ENCODE measurements around the gene MAPK9. TPM values are rescaled to one million over a fixed set of nuclear protein-coding genes. Genes with fewer than 3 reads are reported as not detected.

MAPK9 gene
- total RNA-seq, 2 donors from 2014 or later: 46.4 to 50.2 TPM

DNA sequence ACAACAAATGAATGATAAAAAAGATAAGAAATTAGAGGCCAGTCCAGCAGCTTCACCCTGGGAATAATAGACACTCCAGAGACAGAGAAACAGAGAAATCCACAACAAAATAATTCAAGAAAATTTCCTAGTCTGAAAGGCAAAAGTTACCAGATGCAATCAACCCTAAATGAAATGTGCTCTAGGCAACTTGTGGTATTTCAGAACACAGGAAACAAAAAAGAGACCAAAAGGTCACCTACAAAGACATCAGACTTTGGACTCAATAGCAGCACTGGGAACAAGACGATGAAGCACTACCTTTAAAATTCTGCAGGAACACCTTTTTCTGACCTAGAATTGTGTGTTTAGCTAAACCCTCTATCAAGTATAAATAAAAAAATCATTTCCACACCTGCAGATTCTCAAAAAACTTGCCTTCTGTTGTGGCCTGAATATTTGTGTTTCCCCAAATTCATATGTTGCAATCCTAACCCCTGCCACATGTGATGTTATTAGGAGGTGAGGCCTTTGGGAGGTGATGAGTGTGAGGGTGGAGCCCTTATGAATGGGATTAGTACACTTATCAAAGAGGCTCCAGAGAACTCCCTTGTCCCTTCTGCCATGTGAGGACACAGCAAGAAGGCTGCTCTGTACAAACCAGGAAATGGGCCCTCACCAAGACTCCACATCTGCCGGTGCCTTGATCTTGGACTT, 5.9 kb upstream of the MAPK9 start:
- TF ChIP-seq, protein P1, sequence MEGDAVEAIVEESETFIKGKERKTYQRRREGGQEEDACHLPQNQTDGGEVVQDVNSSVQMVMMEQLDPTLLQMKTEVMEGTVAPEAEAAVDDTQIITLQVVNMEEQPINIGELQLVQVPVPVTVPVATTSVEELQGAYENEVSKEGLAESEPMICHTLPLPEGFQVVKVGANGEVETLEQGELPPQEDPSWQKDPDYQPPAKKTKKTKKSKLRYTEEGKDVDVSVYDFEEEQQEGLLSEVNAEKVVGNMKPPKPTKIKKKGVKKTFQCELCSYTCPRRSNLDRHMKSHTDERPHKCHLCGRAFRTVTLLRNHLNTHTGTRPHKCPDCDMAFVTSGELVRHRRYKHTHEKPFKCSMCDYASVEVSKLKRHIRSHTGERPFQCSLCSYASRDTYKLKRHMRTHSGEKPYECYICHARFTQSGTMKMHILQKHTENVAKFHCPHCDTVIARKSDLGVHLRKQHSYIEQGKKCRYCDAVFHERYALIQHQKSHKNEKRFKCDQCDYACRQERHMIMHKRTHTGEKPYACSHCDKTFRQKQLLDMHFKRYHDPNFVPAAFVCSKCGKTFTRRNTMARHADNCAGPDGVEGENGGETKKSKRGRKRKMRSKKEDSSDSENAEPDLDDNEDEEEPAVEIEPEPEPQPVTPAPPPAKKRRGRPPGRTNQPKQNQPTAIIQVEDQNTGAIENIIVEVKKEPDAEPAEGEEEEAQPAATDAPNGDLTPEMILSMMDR (IDR thresholded peaks at IDR 0.05): no peak
- no peaks in the 10 kb centered on the region for H3K27me3 ChIP-seq
- H3K9ac ChIP-seq (ENCODE audit: low read depth in 2 of 2, low read length in 2 of 2): no peak overlapping the region
- no peak overlapping the region for H3K4me3 ChIP-seq
- no peaks in the 10 kb centered on the region for H3K9me3 ChIP-seq
- H3K27ac ChIP-seq: no peak overlapping the region
- intact Hi-C loops (cut with DNase I): no loop called here
- no peaks in the 10 kb centered on the region for H3K36me3 ChIP-seq
- DNase-seq: no peak
- peaks cover 4% of the 10 kb centered on the region for H3K4me1 ChIP-seq

DNA sequence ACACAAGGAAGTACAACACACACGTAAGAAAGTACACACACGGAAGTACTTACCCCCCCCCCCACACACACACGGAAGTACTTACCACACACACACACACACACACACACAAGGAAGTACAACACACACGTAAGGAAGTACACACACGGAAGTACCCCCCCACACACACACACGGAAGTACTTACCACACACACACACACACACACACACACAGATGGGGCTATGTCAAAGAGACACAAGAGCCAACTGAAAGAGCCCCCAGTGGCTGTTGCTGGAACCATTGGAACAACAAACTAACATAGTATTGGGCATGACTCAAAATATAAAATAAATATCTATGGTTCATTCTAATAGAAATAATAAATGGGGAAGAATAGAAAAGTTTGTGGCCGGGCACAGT, 4.9 kb upstream of the MAPK9 start:
- Histone ChIP-seq H3K27ac (no peak overlapping the region), H3K9me3 (no peaks in the 10 kb centered on the region), H3K9ac (ENCODE audit: low read depth in 2 of 2, low read length in 2 of 2) (no peak overlapping the region), H3K4me1 (peaks cover 4% of the 10 kb centered on the region), H3K4me3 (no peak overlapping the region), H3K36me3 (no peaks in the 10 kb centered on the region), H3K27me3 (no peaks in the 10 kb centered on the region)
- no peak for DNase-seq
- TF ChIP-seq, protein P1 (IDR thresholded peaks at IDR 0.05): no peak
- intact Hi-C loops (cut with DNase I): no loop called here

DNA sequence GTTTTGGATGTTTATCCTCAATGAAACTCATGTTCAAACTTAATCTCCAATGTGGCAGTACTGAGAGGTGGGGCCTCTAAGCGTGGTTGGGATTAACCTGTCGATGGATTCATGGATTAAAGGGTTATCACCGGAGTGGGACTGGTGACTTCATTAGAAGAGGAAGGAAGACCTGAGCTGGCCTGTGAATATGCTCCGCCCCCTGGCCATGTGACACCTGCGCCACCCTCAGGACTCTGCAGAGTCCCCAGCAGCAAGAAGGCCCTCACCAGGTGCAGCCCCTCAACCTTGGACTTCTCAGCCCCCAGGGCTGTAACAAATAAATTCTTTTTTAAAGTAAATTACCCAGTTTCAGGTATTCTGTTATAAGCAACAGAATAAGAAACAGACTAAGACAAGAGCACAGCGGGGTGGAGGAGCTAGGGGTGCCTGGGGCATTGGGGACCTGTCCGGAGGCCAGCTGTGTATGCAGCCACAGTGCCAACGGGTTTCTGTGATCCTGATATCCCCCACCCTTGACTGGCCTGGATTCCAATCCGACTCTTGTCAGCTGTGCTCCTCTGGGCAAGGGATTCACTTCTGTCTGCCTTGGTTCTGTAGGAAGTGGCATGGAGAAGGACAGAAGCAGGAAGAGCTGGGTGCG, 3.2 kb upstream of the MAPK9 start:
- intact Hi-C loops (cut with DNase I): loop anchor here (2.0 kb wide), 1 partner anchor 174 kb away; no protein-coding TSS in a partner anchor
- TF ChIP-seq, protein P1 (IDR thresholded peaks at IDR 0.05): no peak
- Histone ChIP-seq H3K4me3 (no peak overlapping the region), H3K9me3 (no peaks in the 10 kb centered on the region), H3K27ac (no peak overlapping the region), H3K36me3 (no peaks in the 10 kb centered on the region), H3K4me1 (peaks cover 12% of the 10 kb centered on the region), H3K27me3 (no peaks in the 10 kb centered on the region), H3K9ac (ENCODE audit: low read depth in 2 of 2, low read length in 2 of 2) (no peak overlapping the region)
- DNase-seq: no peak

DNA sequence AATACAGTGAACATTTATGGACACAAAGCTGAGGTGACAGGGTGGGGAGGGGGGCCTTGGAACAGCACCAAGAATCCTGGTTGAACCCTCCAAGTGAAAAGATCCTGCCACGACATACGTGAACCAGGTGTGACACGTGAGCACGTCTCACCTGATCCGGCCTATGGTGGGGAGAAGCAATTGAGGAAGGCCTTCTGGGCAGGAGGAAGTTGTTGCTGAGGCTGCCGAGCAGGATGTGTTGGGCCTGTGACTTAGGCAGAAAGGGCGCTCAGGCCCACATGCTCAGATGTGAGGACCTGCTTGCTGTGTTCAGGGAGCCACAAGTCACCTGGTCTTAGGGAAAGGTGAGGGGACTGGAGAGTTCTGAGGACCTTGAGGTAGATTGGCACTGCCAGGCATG, 2.5 kb upstream of the MAPK9 start:
- peaks cover 12% of the 10 kb centered on the region for H3K4me1 ChIP-seq
- H3K27ac ChIP-seq: no peak overlapping the region
- H3K36me3 ChIP-seq: no peaks in the 10 kb centered on the region
- TF ChIP-seq, protein P1 (IDR thresholded peaks at IDR 0.05): no peak
- H3K9ac ChIP-seq (ENCODE audit: low read depth in 2 of 2, low read length in 2 of 2): no peak overlapping the region
- no peaks in the 10 kb centered on the region for H3K27me3 ChIP-seq
- no peaks in the 10 kb centered on the region for H3K9me3 ChIP-seq
- H3K4me3 ChIP-seq: no peak overlapping the region
- DNase-seq: no peak
- intact Hi-C loops (cut with DNase I): loop anchor here (2.0 kb wide), 1 partner anchor 174 kb away; no protein-coding TSS in a partner anchor

DNA sequence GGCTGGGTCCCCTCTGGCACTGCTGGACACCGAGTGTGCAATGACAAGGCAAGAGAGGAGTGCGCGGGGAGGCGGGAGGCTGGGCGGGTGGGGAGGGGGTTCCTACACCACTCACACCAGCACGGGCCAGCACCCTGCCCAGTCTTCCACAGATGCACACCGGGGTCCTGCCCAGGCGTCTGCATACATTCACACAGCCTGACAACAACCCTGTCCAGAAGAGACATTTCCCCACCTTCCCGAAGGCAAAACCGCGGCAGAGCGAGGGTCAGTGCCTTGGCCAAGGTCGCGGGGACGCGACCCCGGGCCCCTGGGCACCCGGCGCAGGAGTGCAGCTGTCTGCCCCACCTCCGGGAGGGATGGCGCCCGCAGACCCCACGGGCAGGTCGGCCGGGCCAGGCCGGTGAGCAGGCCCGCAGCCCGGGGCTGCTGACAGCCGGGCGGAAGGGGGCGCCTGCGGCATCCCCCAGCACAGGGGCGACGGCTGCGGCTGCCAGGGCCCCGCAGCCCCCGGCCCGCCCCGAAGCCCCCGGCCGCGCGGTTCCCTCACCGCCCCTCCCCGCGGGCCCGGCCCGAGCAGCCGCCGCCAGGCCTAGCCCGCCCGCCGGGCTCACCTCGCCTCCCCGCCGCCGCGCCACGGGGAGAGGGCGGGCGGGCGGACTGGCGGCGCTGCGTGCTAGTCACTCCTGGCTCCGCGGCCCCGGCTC, 496 bp downstream of the MAPK9 start:
- peak overlapping the region; percentile 73 for H3K4me3 ChIP-seq
- no peak overlapping the region for H3K27ac ChIP-seq
- H3K9me3 ChIP-seq: no peaks in the 10 kb centered on the region
- H3K27me3 ChIP-seq: no peaks in the 10 kb centered on the region
- DNase-seq: peak; percentile 27
- TF ChIP-seq, protein P1 (IDR thresholded peaks at IDR 0.05): no peak
- no peaks in the 10 kb centered on the region for H3K36me3 ChIP-seq
- intact Hi-C loops (cut with DNase I): no loop called here
- peak overlapping the region; percentile 63 to 84 for H3K9ac ChIP-seq (ENCODE audit: low read depth in 2 of 2, low read length in 2 of 2)
- H3K4me1 ChIP-seq: peaks cover 12% of the 10 kb centered on the region
